Fibroblast of lung (primary cell): ENCODE results near the gene UTS2. TPM values are rescaled to one million over a fixed set of nuclear protein-coding genes. Genes with fewer than 3 reads are reported as not detected.

Experiments used
- DNase-seq, 2 donors: peaks; one replicate each; pipeline versions ENCODE4 v3.0.0 to v3.0.0-alpha.2; 2010; ENCODE audit warnings: low read depth in 2 of 2
- H2AFZ ChIP-seq: 2 replicates; pipeline ENCODE4 v1.5.1; 2012; ENCODE audit warnings: low read length, control low read depth, inconsistent platforms
- H3K27ac ChIP-seq: 2 replicates; pipeline ENCODE4 v1.5.1; 2011; ENCODE audit warnings: low read length, control low read depth; ENCODE audit not compliant: insufficient read depth
- H3K27me3 ChIP-seq: 2 replicates; pipeline ENCODE4 v1.5.1; 2011; ENCODE audit warnings: mild to moderate bottlenecking, low read length; ENCODE audit not compliant: control insufficient read depth, insufficient read depth
- H3K36me3 ChIP-seq: 2 replicates; pipeline ENCODE4 v1.5.1; 2011; ENCODE audit warnings: low read length; ENCODE audit not compliant: control insufficient read depth, insufficient read depth
- H3K4me1 ChIP-seq: 2 replicates; pipeline ENCODE4 v1.5.1; 2011; ENCODE audit warnings: low read length; ENCODE audit not compliant: control insufficient read depth, insufficient read depth; ENCODE audit errors: extremely low read depth
- H3K4me2 ChIP-seq: 2 replicates; pipeline ENCODE4 v1.5.1; 2011; ENCODE audit warnings: low read length, control low read depth; ENCODE audit not compliant: insufficient read depth; ENCODE audit errors: extremely low read depth
- H3K4me3 ChIP-seq, 4 experiments: fragments of 200-600 bp in 1 of 4; sonication (generic) in 1 of 4; replicated peaks in 1 of 4; 2 replicates each; pipeline ENCODE4 v1.5.1; 2011 to 2016; ENCODE audit warnings: low read length in 4 of 4, low read depth in 3 of 4, mild to moderate bottlenecking in 3 of 4, control low read depth in 2 of 4, inconsistent platforms in 1 of 4, mixed read lengths in 1 of 4; ENCODE audit not compliant: insufficient read depth in 1 of 4; ENCODE audit errors: control extremely low read depth in 1 of 4
- H3K79me2 ChIP-seq: 2 replicates; pipeline ENCODE4 v1.5.1; 2012; ENCODE audit warnings: mild to moderate bottlenecking, low read length, inconsistent platforms; ENCODE audit not compliant: control insufficient read depth, insufficient read depth
- H3K9ac ChIP-seq: 2 replicates; pipeline ENCODE4 v1.5.1; 2011; ENCODE audit warnings: mild to moderate bottlenecking, low read length, control low read depth; ENCODE audit not compliant: insufficient read depth
- H3K9me3 ChIP-seq: 2 replicates; pipeline ENCODE4 v1.5.1; 2012; ENCODE audit warnings: low read depth, low read length; ENCODE audit not compliant: control insufficient read depth, insufficient read depth
- H4K20me1 ChIP-seq: 2 replicates; pipeline ENCODE4 v1.5.1; 2011; ENCODE audit warnings: low read length; ENCODE audit not compliant: control insufficient read depth, insufficient read depth; ENCODE audit errors: extremely low read depth
- EZH2 ChIP-seq: IDR thresholded peaks from 2 replicates; pipeline ENCODE4 v1.5.1; 2012; ENCODE audit warnings: low read length, control low read depth, mild to moderate bottlenecking; ENCODE audit errors: missing control alignments
- polyA plus RNA-seq, 2 donors: library from polyadenylated mRNA; depleted of rRNA in 1 of 2; stranded (reverse) in 1 of 2; unstranded in 1 of 2; fragments of >200 nt; gene quantifications; 2 replicates each; pipeline ENCODE4 v1.2.1, GENCODE V29; 2011 to 2012; ENCODE audit warnings: missing spikeins in 1 of 2
- total RNA-seq: library from RNA; depleted of rRNA; stranded (reverse); fragments of >200 nt; gene quantifications from 2 replicates; pipeline ENCODE4 v1.2.1, GENCODE V29; 2014
- TF ChIP-seq, protein P1 (sequence below), 2 donors: IDR thresholded peaks in 1 of 2; conservative IDR thresholded peaks in 1 of 2; 1 replicate in 1 of 2; 2 replicates in 1 of 2; pipeline ENCODE4 v1.5.1; 2011 to 2012; ENCODE audit warnings: low read length in 2 of 2, control low read depth in 1 of 2, inconsistent platforms in 1 of 2, low read depth in 1 of 2, mild to moderate bottlenecking in 1 of 2

UTS2 gene
- total and polyA plus RNA-seq, 2 donors (not counting 1 experiment from before 2014, with no cell fraction given): not detected

GRCh38 chr1:7860130-7860529 lies 7.3 kb upstream of the UTS2 start:
- Histone ChIP-seq H3K9ac (no peak overlapping the region), H3K27me3 (no peaks in the 10 kb centered on the region), H3K4me3 (no peak overlapping the region), H3K79me2 (no peaks in the 10 kb centered on the region), H3K27ac (no peak overlapping the region), H3K36me3 (no peaks in the 10 kb centered on the region), H3K4me1 (no peaks in the 10 kb centered on the region), H3K9me3 (no peaks in the 10 kb centered on the region), H2AFZ (no peak overlapping the region), H4K20me1 (no peaks in the 10 kb centered on the region), H3K4me2 (no peak overlapping the region)
- no peak for TF ChIP-seq EZH2
- TF ChIP-seq, protein P1, sequence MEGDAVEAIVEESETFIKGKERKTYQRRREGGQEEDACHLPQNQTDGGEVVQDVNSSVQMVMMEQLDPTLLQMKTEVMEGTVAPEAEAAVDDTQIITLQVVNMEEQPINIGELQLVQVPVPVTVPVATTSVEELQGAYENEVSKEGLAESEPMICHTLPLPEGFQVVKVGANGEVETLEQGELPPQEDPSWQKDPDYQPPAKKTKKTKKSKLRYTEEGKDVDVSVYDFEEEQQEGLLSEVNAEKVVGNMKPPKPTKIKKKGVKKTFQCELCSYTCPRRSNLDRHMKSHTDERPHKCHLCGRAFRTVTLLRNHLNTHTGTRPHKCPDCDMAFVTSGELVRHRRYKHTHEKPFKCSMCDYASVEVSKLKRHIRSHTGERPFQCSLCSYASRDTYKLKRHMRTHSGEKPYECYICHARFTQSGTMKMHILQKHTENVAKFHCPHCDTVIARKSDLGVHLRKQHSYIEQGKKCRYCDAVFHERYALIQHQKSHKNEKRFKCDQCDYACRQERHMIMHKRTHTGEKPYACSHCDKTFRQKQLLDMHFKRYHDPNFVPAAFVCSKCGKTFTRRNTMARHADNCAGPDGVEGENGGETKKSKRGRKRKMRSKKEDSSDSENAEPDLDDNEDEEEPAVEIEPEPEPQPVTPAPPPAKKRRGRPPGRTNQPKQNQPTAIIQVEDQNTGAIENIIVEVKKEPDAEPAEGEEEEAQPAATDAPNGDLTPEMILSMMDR (conservative IDR thresholded peaks at IDR 0.05 in 1 of 2, IDR thresholded peaks at IDR 0.05 in 1 of 2; ENCODE audit: low read depth in 1 of 2, low read length in 2 of 2): no peak
- no peak for DNase-seq

DNA sequence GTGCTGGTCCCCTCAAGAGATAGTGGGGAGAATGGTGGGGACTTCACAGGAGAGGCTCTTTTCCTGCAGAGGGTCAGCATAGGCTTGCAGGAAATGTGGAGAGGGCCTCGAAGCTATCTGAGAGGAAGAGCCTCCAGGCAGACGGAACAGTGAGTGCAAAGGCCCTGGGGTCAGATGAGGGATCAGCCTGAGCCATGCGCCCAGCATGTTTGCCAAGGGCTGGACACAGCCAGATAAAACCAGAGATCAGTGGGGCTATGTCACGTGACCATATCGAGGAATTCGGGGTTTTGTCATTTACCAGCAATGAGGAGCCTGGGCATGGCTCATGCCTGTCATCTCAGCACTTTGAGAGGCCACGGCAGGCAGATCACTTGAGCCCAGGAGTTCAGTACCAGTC lies 6.5 kb upstream of the UTS2 start:
- no peaks in the 10 kb centered on the region for H3K4me1 ChIP-seq
- H3K4me3 ChIP-seq: no peak overlapping the region
- no peak for DNase-seq
- H2AFZ ChIP-seq: no peak overlapping the region
- H3K79me2 ChIP-seq: no peaks in the 10 kb centered on the region
- H3K36me3 ChIP-seq: no peaks in the 10 kb centered on the region
- no peak overlapping the region for H3K9ac ChIP-seq
- H3K9me3 ChIP-seq: no peaks in the 10 kb centered on the region
- H4K20me1 ChIP-seq: no peaks in the 10 kb centered on the region
- H3K4me2 ChIP-seq: no peak overlapping the region
- TF ChIP-seq, protein P1 (conservative IDR thresholded peaks at IDR 0.05 in 1 of 2, IDR thresholded peaks at IDR 0.05 in 1 of 2; ENCODE audit: low read depth in 1 of 2, low read length in 2 of 2): no peak
- no peak overlapping the region for H3K27ac ChIP-seq
- no peaks in the 10 kb centered on the region for H3K27me3 ChIP-seq

- H3K9ac ChIP-seq: no peak overlapping the region
- H3K4me3 ChIP-seq: no peak overlapping the region
- H4K20me1 ChIP-seq: no peaks in the 10 kb centered on the region
- H3K4me1 ChIP-seq: no peaks in the 10 kb centered on the region
- no peaks in the 10 kb centered on the region for H3K27me3 ChIP-seq
- H3K36me3 ChIP-seq: no peaks in the 10 kb centered on the region
- H2AFZ ChIP-seq: no peak overlapping the region
- TF ChIP-seq, protein P1 (conservative IDR thresholded peaks at IDR 0.05 in 1 of 2, IDR thresholded peaks at IDR 0.05 in 1 of 2; ENCODE audit: low read depth in 1 of 2, low read length in 2 of 2): no peak
- no peak for TF ChIP-seq EZH2
- DNase-seq: no peak
- H3K4me2 ChIP-seq: no peak overlapping the region
- no peaks in the 10 kb centered on the region for H3K9me3 ChIP-seq
- H3K27ac ChIP-seq: no peak overlapping the region
- H3K79me2 ChIP-seq: no peaks in the 10 kb centered on the region
Measured at GRCh38 chr1:7857985-7858384, 5.1 kb upstream of the UTS2 start.
